ENCODE measurements around the gene USP13.

DNA sequence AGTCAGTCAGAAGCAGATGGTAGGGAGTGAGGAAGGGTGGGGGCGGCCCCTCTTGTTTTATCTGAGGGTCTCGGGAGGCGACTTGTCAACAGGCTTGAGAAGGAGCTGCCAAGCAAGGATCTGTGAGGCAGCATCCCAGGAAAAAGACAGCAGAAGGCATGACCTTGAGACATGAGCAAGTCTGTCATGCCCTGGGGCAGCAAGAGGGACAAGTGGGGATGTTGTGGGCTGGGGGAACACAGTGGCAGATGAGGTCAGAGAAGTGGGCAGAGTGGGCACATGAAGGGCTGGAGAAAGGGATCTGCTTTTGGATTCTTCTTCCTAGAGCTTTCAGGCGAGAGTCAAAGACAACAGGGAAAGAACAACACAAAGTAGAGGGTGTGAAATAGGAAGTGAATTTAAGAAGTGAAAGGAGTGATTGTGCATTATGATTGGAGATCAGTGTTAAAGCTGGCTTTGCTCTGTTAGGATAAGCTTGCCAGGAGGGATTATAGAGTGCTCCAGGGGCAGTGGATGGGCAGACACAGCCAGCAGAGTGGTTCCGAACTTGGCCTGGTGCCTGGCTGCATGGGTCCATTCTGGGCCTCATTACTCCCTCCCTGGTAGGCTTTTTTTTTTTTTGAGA lies 73.3 kb downstream of the USP13 start:
- TF ChIP-seq, protein P1, sequence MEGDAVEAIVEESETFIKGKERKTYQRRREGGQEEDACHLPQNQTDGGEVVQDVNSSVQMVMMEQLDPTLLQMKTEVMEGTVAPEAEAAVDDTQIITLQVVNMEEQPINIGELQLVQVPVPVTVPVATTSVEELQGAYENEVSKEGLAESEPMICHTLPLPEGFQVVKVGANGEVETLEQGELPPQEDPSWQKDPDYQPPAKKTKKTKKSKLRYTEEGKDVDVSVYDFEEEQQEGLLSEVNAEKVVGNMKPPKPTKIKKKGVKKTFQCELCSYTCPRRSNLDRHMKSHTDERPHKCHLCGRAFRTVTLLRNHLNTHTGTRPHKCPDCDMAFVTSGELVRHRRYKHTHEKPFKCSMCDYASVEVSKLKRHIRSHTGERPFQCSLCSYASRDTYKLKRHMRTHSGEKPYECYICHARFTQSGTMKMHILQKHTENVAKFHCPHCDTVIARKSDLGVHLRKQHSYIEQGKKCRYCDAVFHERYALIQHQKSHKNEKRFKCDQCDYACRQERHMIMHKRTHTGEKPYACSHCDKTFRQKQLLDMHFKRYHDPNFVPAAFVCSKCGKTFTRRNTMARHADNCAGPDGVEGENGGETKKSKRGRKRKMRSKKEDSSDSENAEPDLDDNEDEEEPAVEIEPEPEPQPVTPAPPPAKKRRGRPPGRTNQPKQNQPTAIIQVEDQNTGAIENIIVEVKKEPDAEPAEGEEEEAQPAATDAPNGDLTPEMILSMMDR (conservative IDR thresholded peaks at IDR 0.05; ENCODE audit: low read depth, low read length) = no peak
- no peak for TF ChIP-seq NFE2L2 (IDR thresholded peaks at IDR 0.05; ENCODE audit: low read depth, low read length)
- TF ChIP-seq POLR2A (IDR thresholded peaks at IDR 0.05; ENCODE audit: low read depth, low read length) = no peak
- no peak for TF ChIP-seq RAD21 (IDR thresholded peaks at IDR 0.05; ENCODE audit: low read length)
- no peak for TF ChIP-seq RFX5 (IDR thresholded peaks at IDR 0.05; ENCODE audit: low read depth, low read length)
- TF ChIP-seq, protein P2, sequence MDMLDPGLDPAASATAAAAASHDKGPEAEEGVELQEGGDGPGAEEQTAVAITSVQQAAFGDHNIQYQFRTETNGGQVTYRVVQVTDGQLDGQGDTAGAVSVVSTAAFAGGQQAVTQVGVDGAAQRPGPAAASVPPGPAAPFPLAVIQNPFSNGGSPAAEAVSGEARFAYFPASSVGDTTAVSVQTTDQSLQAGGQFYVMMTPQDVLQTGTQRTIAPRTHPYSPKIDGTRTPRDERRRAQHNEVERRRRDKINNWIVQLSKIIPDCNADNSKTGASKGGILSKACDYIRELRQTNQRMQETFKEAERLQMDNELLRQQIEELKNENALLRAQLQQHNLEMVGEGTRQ (IDR thresholded peaks at IDR 0.05; ENCODE audit: low read depth, low read length) = no peak
- no peak for TF ChIP-seq MAZ (IDR thresholded peaks at IDR 0.05; ENCODE audit: borderline replicate concordance, low read depth, low read length)
- no peak for TF ChIP-seq SMC3 (IDR thresholded peaks at IDR 0.05; ENCODE audit: low read depth, low read length)
- no peak for TF ChIP-seq MXI1 (IDR thresholded peaks at IDR 0.05; ENCODE audit: borderline replicate concordance, low read depth, low read length)
- no peak for TF ChIP-seq MAFK (IDR thresholded peaks at IDR 0.05; ENCODE audit: low read depth, low read length)
- no peak for TF ChIP-seq CHD1 (IDR thresholded peaks at IDR 0.05; ENCODE audit: low read depth, low read length)
- no peak for TF ChIP-seq FOS (IDR thresholded peaks at IDR 0.05; ENCODE audit: low read depth, low read length)
- TF ChIP-seq CEBPB (IDR thresholded peaks at IDR 0.05; ENCODE audit: low read depth, low read length) = no peak
